PC-9 (cell line): Measurements from ENCODE around the gene C7orf25.

Experiments
- EZH2 ChIP-seq: fragments of 200-600 bp; sonication (generic); IDR thresholded peaks from 2 replicates; pipeline ENCODE4 v1.8.0; 2017; ENCODE audit warnings: antibody characterized with exemption, low read depth
- TF ChIP-seq, protein P1 (sequence below): fragments of 200-600 bp; sonication (generic); conservative IDR thresholded peaks from 2 replicates; pipeline ENCODE4 v1.6.1; 2017; ENCODE audit warnings: mixed run types, antibody characterized with exemption, mild to moderate bottlenecking, moderate library complexity

GRCh38 chr7:42877862-42878261 is 34.0 kb downstream of the C7orf25 start:
- TF ChIP-seq, protein P1, sequence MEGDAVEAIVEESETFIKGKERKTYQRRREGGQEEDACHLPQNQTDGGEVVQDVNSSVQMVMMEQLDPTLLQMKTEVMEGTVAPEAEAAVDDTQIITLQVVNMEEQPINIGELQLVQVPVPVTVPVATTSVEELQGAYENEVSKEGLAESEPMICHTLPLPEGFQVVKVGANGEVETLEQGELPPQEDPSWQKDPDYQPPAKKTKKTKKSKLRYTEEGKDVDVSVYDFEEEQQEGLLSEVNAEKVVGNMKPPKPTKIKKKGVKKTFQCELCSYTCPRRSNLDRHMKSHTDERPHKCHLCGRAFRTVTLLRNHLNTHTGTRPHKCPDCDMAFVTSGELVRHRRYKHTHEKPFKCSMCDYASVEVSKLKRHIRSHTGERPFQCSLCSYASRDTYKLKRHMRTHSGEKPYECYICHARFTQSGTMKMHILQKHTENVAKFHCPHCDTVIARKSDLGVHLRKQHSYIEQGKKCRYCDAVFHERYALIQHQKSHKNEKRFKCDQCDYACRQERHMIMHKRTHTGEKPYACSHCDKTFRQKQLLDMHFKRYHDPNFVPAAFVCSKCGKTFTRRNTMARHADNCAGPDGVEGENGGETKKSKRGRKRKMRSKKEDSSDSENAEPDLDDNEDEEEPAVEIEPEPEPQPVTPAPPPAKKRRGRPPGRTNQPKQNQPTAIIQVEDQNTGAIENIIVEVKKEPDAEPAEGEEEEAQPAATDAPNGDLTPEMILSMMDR: no peak
- no peak for TF ChIP-seq EZH2
